Osteoblast (primary cell): ENCODE measurements around the gene MRPL14. TPM values are rescaled to one million over a fixed set of nuclear protein-coding genes. Genes with fewer than 3 reads are reported as not detected.

Source experiments
- DNase-seq: peaks from one replicate; pipeline ENCODE4 v3.0.0; 2011; ENCODE audit warnings: low spot score, mixed read lengths; ENCODE audit not compliant: insufficient read length; ENCODE audit errors: missing footprints
- H2AFZ ChIP-seq: 2 replicates; pipeline ENCODE4 v1.6.0; 2011; ENCODE audit warnings: mild to moderate bottlenecking, low read length
- H3K27ac ChIP-seq: 2 replicates; pipeline ENCODE4 v1.5.1; 2011; ENCODE audit warnings: mild to moderate bottlenecking, low read depth, low read length, moderate library complexity
- H3K27me3 ChIP-seq: 2 replicates; pipeline ENCODE4 v1.6.0; 2012; ENCODE audit warnings: mild to moderate bottlenecking, control low read depth, inconsistent platforms, low read length, moderate library complexity; ENCODE audit not compliant: insufficient read depth
- H3K36me3 ChIP-seq: 2 replicates; pipeline ENCODE4 v1.5.1; 2011; ENCODE audit warnings: mild to moderate bottlenecking, low read length, control low read depth, moderate library complexity; ENCODE audit not compliant: insufficient read depth
- H3K4me1 ChIP-seq: 2 replicates; pipeline ENCODE4 v1.5.1; 2011; ENCODE audit warnings: mild to moderate bottlenecking, low read length, control low read depth, moderate library complexity; ENCODE audit not compliant: insufficient read depth
- H3K4me2 ChIP-seq: 2 replicates; pipeline ENCODE4 v1.6.0; 2011; ENCODE audit warnings: mild to moderate bottlenecking, low read length; ENCODE audit not compliant: insufficient read depth
- H3K4me3 ChIP-seq: fragments of 200-600 bp; sonication (generic); 3 replicates; pipeline ENCODE4 v1.5.1; 2012; ENCODE audit warnings: mild to moderate bottlenecking, low read length, inconsistent platforms; ENCODE audit not compliant: insufficient read depth
- H3K79me2 ChIP-seq: 2 replicates; pipeline ENCODE4 v1.6.0; 2012; ENCODE audit warnings: mild to moderate bottlenecking, low read length, control low read depth, inconsistent platforms; ENCODE audit not compliant: insufficient read depth
- H3K9me3 ChIP-seq: 2 replicates; pipeline ENCODE4 v1.5.1; 2011; ENCODE audit warnings: low read depth, low read length, control low read depth
- H4K20me1 ChIP-seq: 2 replicates; pipeline ENCODE4 v1.6.0; 2012; ENCODE audit warnings: mild to moderate bottlenecking, low read length, control low read depth; ENCODE audit not compliant: insufficient read depth
- CTCF ChIP-seq: IDR thresholded peaks from 2 replicates; pipeline ENCODE4 v1.5.1; 2011; ENCODE audit warnings: mild to moderate bottlenecking, low read depth, low read length, moderate library complexity; ENCODE audit errors: extremely low read depth
- total RNA-seq: library from RNA; depleted of rRNA; stranded (reverse); fragments of >200 nt; gene quantifications from 2 replicates; pipeline ENCODE4 v1.2.3, GENCODE V29; 2012

The MRPL14 gene
- total RNA-seq, 1 donor, result 49.9 TPM

GRCh38 chr6:44138717-44139350, 11.6 kb upstream of the MRPL14 start:
- Histone ChIP-seq H4K20me1 (peaks cover 17% of the 10 kb centered on the region), H3K4me3 (no peak overlapping the region), H3K79me2 (peaks cover 13% of the 10 kb centered on the region), H3K4me2 (no peak overlapping the region), H3K4me1 (no peaks in the 10 kb centered on the region), H3K27me3 (no peaks in the 10 kb centered on the region), H3K9me3 (no peaks in the 10 kb centered on the region), H2AFZ (no peak overlapping the region), H3K36me3 (peaks cover 46% of the 10 kb centered on the region), H3K27ac (no peak overlapping the region)
- no peak for TF ChIP-seq CTCF
- DNase-seq, result no peak

GRCh38 chr6:44135875-44136274, 8.6 kb upstream of the MRPL14 start:
- Histone ChIP-seq H3K4me2 (no peak overlapping the region), H4K20me1 (peaks cover 20% of the 10 kb centered on the region), H3K9me3 (no peaks in the 10 kb centered on the region), H2AFZ (no peak overlapping the region), H3K4me3 (no peak overlapping the region), H3K4me1 (peaks cover 8% of the 10 kb centered on the region), H3K79me2 (peaks cover 31% of the 10 kb centered on the region), H3K36me3 (peaks cover 39% of the 10 kb centered on the region), H3K27ac (no peak overlapping the region), H3K27me3 (no peaks in the 10 kb centered on the region)
- DNase-seq, result no peak
- TF ChIP-seq CTCF, result peak; percentile 9

GRCh38 chr6:44135173-44135758, 8.0 kb upstream of the MRPL14 start:
- Histone ChIP-seq H3K36me3 (peaks cover 33% of the 10 kb centered on the region), H4K20me1 (peaks cover 20% of the 10 kb centered on the region), H3K79me2 (peaks cover 36% of the 10 kb centered on the region), H2AFZ (no peak overlapping the region), H3K4me2 (no peak overlapping the region), H3K9me3 (no peaks in the 10 kb centered on the region), H3K27ac (no peak overlapping the region), H3K4me3 (no peak overlapping the region), H3K27me3 (no peaks in the 10 kb centered on the region), H3K4me1 (peaks cover 8% of the 10 kb centered on the region)
- no peak for TF ChIP-seq CTCF
- no peak for DNase-seq

- TF ChIP-seq CTCF, result no peak
- Histone ChIP-seq H3K4me3 (no peak overlapping the region), H3K79me2 (peaks cover 45% of the 10 kb centered on the region), H4K20me1 (peaks cover 20% of the 10 kb centered on the region), H3K36me3 (peaks cover 23% of the 10 kb centered on the region), H3K4me1 (peaks cover 8% of the 10 kb centered on the region), H3K27ac (no peak overlapping the region), H3K9me3 (no peaks in the 10 kb centered on the region), H3K27me3 (no peaks in the 10 kb centered on the region), H2AFZ (no peak overlapping the region), H3K4me2 (no peak overlapping the region)
- no peak for DNase-seq
These were observed 6.9 kb upstream of the MRPL14 start for GRCh38 chr6:44133981-44134711.
